Measurements from ENCODE around the gene OR2A25. TPM values are rescaled to one million over a fixed set of nuclear protein-coding genes. Genes with fewer than 3 reads are reported as not detected.
"Not testable (repeated sequence)": the region's sequence is repeated elsewhere in the genome, so short reads cannot be mapped to it uniquely, and the experiment has no call there.

Gene OR2A25, protein sequence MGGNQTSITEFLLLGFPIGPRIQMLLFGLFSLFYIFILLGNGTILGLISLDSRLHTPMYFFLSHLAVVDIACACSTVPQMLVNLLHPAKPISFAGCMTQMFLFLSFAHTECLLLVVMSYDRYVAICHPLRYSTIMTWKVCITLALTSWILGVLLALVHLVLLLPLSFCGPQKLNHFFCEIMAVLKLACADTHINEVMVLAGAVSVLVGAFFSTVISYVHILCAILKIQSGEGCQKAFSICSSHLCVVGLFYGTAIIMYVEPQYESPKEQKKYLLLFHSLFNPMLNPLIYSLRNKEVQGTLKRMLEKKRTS
- polyA plus RNA-seq (ENCODE audit: insufficient read length in 10 of 10) = under 1 TPM in 1 of 10 donors, not detected in 9; 0.16 TPM
- long read RNA-seq, donor 1 = 0 reads
- long read RNA-seq, donor 2 = 0 reads
- long read RNA-seq, donor 3 = 0 reads
- long read RNA-seq, donor 4 = 0 reads
- long read RNA-seq, donor 5 = 0 reads
- long read RNA-seq, donor 6 = 0 reads
- long read RNA-seq, donor 7 = 0 reads
- long read RNA-seq, donor 8 = 0 reads
- long read RNA-seq, donor 9 = 0 reads

DNA sequence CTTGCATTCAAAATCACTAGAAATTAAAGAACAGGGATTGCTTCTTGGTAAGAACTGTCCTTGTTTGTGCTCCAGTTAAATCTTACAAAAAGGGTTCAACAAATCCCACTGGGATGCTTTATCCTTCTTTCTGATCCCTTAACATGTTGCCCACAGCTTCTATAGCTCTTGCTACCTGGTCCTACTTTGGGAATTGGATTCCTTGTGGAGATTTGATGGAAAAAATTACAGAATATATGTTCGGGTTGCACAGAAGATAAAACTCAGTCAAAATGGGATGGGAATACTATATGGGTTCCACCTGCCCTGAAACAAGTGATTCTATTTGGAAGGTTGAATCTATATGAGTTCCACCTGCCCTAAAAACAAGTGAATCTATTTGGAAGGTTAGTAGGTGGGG is at the start of gene OR2A25:
TSS of gene OR2A25 (plus strand) at position 301 of the 400 bp plus-strand sequence. CDS start 4,409 bp downstream, outside the sequence.
- no peak for DNase-seq

DNA sequence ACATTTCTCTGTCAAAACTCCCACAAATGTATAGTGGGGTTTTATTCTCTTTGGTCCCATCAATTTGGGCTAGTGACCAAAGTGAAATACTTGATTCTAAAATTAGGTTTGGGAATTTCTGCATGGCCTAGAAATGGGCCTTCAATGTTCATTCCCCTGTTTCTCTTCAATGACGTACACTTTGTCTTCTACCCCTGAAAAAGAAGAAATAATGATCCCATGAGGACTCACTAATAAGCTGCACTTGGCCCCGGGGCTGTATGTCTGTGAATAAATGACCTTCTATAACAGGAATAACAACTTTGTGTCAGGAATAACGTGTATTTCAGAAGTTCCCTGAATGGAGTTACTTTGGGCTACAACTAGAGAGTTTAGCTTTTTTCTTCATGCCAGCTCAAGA is 49.3 kb upstream of the OR2A25 start:
- DNase-seq = peak in 1 of 3 donors; percentile 26

DNA sequence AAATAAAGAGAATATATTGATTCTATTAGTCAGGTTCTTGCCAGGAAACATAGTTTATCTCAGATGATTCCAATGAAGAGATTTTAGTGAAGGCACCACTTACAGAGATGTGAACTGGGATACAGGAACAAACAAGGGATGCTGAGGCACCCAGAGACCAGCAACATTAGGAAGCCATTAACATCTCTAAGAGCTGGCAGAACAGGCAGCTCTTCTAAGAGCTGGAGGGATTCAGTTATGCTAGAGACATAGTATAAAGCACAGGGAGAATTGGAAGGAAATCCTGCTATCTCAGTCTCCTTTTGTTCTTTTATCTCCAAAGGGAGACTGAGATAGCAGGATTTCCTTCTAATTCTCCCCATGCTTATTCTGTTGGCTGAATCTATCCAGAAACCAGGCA is 47.4 kb upstream of the OR2A25 start:
- DNase-seq = no peak

DNA sequence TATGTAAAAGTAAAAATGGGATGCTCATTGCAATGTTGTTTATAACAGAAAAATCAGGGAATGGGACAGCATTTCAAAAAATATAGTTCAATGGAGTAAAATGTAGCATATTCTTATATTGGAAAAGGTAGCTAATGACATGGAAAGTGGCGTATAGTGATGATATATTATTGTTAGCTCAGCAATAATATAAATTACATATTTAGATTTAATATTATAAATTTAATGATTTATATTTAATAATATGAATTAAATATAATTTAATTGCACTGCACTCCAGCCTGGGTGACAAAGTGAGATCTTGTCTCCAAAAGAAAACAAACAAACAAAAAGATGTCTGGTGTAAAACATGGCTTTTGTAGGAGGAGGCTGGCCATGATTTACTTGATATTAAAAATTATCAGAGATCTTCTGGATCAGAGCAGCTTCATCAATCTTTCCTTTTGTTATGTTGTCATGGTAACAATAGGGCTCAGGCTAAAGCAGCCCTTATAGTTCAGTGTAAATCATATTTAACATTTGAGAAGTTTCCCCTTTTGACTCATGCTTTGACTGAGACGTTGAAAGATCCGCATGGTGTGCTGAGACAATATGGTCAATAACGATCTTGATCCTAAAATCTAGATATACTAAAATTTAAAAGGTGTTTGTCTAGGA is 46.3 kb upstream of the OR2A25 start:
- DNase-seq = no peak

DNA sequence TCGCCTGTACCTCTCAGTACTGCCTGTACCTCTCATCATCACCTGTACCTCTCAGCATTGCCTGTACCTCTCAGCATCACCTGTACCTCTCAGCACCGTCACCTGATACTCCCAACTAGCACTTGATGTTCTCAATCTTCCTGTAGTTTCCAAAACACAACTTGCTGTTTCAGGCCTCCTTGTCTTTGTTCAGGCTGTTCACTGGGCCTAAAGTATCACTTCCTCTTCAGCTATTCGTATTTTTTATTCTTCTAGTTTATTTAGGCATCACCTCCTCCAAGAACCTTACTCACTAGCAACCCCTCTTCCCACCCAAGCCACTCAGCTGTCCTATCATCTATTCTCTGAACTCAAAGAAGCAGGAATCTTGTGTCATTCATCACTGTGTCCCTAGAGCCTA is 45.4 kb upstream of the OR2A25 start:
- DNase-seq = no peak

DNA sequence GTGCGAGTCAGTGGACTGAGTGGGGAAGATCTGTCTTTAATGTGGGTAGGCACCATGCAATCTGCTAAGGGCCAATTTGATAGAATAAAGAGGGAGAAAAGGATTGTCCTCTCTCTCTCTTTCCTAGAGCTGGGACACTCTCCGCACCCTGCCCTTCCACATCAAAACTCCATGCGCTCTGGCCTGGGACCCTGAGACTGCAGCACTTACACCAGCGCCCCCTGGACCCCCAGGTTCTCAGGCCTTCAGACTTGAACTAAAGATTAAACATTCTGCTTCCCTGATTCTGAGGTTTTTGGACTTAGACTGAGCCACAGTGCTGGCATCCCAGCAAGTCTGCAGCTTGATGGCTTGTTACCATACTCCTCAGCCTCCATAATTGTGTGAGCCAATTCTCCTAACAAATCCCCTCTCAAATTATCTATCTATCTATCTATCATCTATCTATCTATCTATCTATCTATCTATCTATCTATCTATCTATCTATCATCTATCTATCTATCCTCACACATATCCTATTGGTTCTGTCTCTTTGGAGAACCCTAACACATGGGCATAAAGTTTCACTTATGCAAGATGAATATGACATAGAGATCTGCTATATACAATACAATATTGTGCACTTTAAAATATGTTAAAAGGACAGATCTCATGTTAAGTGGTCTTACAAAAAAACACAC is 43.3 kb upstream of the OR2A25 start:
- no peak for DNase-seq

DNA sequence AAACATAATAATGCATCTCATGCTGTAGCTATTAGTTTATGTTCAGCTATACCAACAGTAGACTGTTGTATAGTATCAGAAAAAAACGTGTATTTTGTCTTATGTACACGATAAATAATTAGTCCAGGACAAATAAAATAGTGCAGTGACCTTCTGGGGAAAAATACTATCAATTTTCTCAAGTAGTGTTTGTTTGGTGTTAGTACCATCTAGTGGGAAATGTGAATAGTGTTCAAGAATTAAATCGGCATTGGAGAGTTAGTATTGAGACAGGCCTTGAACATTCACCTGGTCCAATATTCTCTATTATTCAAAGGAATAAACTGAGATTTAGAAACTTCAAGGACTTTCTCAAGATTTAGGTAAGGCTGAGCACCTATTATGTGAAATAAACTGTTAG is 42.5 kb upstream of the OR2A25 start:
- DNase-seq = peak in 2 of 3 donors; percentile 25 to 52

DNA sequence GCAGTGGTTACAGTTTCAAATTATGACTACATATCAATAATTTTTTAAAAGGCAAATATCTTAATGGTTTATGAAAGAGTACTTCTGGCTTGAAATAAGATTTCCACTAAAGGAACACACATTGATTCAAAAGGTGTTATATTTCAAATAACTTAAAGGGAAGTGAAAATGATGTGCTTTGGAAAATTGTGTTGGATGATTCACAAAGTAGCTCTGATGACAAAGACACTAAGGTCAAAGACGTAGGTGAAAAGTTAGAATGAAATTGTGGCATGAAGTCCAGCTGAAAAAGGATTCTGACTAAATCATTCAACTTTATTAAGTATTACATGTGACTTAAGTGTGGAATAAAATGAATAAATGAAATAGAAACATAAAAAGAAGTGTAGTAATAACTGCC is 41.6 kb upstream of the OR2A25 start:
- no peak for DNase-seq

DNA sequence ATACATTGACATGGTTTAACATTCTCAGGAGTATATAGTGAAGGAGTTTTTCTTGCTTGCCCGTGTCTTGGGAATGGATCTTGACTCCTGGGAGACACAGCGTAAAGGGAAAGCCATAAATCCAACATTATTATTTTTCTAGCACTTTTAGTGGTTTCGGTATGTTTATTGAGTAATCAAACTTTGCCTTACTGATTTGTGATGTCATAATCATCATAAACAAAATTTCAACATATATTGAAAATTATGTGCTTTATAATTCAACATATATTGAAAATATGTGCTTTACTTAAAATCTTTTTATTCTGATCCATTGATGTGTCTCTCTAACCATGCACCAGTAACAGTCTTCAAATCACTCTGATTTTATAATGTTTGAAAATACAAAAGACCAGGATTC is 41.1 kb upstream of the OR2A25 start:
- DNase-seq = no peak

DNA sequence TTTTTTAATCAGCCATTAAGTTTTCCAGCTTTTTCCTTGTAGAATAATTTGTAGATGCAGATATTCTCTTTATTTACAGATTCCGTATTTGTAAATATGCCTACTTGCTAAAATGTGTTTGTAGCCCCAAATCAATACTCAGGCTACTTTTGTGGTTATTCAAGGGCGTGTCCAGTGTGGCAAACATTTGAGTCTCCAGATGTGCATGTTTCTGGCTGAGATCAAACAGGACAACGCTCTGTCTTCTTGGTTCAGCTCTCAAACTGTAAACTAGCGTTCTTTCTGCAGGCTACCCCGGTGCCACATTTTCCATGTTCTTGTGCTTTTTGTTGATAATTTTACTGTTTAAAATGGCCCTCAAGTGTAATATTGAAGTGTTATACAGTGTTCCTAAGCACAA is 37.1 kb upstream of the OR2A25 start:
- no peak for DNase-seq

DNA sequence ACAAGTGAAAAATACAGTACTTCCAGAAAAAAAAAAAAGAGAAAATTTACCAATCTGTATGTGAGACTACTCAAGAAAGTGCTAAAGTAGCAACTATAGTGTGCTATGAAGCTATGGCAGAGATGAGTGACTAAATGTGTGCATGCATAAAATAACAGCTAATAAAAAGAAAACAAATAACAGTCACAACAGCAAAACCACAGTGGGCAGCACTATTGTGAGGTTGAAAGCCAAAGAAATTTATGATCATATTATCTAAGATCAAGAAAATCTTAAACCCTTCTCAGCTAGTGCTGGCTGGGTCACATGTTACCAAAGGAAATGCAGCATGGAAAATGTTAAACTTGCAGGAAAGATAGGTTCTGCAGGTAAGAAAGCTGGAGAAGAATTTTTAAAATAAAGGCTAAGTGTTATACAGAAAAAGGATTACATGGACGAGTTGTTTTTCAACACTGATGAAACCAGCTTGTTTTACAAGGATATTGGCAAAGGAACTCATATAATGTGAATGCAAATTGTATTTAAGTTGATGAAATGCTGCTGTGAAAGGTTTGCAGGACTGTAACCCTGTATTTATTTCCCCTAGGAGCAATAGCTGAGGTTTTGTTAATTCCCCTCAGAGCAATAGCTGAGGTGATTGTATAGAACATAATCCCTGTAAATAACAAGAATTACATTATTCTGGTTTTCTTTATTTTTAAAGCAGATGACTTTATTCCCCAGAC is 36.5 kb upstream of the OR2A25 start:
- DNase-seq = peak in 1 of 3 donors; percentile 11

DNA sequence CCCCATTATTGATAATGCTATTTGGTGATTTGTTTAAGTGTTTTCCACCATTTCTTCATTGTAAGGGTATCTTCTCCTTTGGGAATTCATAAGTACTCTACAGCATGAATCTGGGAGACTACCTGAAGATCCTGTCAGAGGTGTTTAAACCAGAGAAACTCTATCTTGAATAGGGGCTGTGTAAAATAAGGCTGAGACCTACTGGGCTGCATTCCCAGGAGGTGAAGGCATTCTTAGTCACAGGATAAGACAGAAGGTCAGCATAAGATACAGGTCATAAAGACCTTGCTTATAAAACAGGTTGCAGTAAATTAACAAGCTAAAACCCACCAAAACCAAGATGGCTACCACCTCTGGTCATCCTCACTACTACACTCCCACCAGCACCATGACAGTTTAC is 34.2 kb upstream of the OR2A25 start:
- DNase-seq = no peak

DNA sequence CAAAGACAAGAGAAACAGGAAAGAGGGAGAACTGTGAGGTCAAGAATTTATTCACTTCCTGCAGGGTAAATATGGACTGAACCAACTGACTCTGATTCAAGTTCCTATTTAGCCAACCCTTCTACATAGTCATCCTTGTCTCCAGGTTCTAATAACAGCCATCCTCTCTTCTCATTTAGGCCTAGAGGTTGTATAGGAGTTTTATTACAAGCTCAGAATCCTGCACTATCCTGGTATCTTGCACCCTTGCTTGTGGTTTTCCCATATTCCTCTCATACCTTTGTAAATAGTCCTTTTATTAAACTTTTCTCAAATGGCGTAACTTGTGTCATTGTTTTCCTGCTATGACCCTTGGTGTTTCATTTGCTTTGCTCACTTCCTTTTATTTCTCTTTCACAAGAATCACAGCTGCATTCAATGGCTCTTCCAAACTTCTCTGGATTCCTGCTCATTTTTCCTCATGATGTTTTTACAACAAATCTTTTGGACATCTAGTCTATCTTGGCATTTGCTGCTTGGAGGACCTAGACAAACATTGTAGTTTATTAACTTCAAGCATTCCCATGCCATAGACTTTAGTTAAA is 33.2 kb upstream of the OR2A25 start:
- DNase-seq = peak in 1 of 3 donors; percentile 60

DNA sequence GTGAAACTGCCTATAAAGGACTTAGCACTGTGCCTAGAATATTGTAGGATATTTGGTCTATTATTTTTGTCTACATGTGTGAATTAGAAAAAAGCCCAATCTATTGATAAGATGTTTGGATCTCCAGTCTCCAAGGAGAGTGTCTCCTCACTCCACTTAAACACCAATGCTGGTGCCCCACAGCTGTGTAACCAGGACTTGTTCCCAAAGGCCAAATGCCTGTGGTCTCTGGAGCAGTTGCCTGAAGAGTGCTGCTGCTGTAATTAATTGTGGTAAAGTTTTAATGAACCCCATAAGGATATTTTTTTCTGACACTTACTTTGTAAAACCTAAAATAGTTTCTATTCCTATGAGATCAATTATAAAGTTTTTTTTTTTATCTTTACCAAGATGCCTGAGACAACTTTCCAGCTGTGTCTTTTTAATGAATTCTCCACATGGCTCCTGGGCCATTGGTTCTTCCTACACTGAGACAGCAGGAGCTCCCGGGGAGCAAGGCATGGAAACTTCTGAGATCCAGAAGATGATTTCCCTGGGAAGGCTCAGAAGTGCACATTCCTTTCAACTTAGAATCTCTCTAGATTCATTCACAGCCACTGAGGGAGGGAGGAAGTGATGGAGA is 32.1 kb upstream of the OR2A25 start:
- DNase-seq = peak in 1 of 3 donors; percentile 35

DNA sequence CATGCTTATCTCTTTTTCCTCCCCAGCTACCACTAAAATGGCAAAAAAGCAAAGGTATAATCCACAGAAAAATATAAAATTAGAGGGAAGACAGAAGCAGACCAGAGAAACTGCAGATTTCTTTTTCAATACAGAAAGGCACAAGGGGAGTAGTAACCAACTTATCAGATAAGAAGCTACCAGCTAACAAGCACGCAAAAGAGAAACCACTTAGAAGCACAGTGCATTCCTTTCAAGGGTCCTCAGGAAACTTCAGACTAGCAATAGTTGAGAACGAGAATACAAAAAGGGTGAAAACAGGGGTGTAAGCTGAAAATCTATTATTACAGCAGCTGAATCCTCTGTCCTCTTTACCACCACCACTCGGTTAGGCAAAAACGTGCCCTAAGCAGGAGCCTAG is 30.7 kb upstream of the OR2A25 start:
- DNase-seq = no peak

DNA sequence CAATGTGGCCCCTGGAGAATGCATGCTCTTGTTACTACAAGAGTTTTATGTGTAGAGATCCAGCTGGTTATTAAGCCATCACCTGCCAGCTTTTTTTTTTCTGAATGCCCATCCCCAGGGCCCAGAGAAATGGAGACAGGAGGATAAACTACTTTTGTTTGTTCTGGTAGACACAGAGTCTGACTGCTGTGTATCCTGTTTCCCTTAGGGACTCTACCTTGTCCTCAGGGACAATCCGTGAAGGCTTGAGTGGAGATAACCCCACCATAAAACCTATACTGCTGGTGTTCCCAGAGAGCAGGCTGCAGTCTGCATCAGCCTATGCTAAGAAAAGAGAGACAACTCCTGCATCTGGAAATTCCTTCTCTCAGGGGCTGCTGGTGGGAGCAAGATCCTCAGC is 21.0 kb upstream of the OR2A25 start, which contains the start of gene OR2A5:
TSS of gene OR2A5 (plus strand) at position 301 of the 400 bp plus-strand sequence. CDS start 1,454 bp downstream, outside the sequence.
- DNase-seq = no peak

DNA sequence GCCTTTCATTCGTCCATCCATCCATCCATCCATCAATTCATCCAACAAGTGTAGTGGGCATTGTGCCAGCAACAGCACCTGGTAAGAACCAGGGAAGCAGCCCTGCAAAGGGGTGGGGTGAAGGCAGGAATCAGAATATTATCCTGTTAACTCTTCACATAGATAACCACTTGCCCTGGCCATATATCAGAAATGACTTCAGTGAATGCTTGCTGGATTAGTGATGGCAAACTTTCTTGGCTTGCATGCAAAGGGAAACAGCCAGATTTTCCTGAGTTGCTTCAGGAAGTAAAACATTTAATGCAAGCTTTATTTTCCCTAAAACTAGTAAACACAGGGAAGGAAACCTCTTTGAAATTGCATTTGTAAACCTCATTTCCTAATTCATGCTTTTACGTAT is 20.1 kb upstream of the OR2A25 start:
- no peak for DNase-seq

DNA sequence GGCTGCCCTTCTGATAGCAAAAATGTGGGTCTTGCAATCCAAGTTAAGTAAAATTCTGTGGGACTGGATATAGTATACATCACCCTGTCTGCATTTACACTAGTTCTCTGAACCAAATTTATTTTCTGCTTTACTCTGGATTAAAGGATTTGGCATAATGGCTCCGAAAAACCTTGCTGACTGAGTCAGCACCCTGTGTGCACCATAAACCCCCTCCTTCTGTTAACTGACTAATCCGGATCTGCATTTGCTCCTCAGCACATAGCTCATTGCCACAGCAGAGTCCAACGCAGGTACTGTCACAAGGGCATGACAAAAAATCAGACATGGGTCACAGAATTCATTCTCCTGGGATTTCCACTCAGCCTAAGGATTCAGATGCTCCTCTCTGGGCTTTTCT is 19.5 kb upstream of the OR2A25 start:
- no peak for DNase-seq

DNA sequence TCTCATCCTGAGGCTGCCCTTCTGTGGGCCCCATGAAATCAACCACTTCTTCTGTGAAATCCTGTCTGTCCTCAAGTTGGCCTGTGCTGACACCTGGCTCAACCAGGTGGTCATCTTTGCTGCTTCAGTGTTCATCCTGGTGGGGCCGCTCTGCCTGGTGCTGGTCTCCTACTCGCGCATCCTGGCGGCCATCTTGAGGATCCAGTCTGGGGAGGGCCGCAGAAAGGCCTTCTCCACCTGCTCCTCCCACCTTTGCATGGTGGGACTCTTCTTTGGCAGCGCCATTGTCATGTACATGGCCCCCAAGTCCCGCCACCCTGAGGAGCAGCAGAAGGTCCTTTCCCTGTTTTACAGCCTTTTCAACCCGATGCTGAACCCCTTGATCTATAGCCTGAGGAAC is 18.7 kb upstream of the OR2A25 start:
- DNase-seq = not testable (repeated sequence)

DNA sequence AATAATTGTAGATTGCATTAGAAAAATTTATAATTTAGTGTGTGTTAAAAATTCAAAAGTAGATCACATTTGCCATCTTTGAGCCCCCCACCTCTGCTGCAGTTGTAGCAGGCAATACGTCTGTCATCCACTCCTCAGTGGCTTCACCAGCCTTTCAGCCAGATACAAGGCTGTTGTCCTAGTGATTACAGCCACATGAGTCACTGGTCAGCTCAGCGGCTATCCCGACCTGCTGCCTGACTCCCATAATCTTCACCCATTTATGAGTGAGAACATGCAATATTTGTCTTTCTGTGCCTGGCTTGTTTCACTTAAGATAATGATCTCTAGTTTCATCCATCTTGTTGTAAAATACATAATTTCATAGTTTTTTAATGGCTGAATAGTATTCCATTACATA is 11.7 kb upstream of the OR2A25 start:
- DNase-seq = no peak

DNA sequence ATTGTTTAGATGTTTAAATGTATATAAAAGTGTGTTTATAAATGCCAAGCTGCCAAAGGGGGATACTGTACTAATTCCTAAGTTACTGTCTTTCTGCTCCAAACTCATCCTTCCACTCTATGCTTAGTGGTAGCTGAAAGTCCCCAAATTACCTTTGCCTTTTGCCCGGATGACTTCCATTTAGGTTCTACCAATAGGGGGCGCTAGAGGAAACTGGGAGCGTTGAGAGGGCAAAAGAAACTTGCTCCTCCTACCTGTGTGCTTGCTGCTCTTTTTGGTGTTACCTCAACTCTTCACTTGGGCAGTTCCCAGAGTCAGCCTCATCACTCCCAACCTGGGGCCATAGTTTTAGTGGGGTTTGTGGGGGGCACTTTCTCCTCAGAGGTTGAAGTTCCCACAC is 5.9 kb upstream of the OR2A25 start:
- DNase-seq = no peak
